GM21447 (cell line): Measurements from ENCODE around the gene GAGE12C.
"Not testable (repeated sequence)": the region's sequence is repeated elsewhere in the genome, so short reads cannot be mapped to it uniquely, and the experiment has no call there.

Source experiments
- ATAC-seq: cut with Tn5 transposase; IDR thresholded peaks from one replicate; pipeline ENCODE4 v1.9.1; 2021; ENCODE audit not compliant: unreplicated experiment

GAGE12C gene

GRCh38 chrX:49531877-49532276 lies at the start of gene GAGE12C:
TSS of gene GAGE12C (plus strand) at chrX:49532177. CDS start at chrX:49533332, 1,155 bp downstream.
- not testable (repeated sequence) for ATAC-seq

DNA sequence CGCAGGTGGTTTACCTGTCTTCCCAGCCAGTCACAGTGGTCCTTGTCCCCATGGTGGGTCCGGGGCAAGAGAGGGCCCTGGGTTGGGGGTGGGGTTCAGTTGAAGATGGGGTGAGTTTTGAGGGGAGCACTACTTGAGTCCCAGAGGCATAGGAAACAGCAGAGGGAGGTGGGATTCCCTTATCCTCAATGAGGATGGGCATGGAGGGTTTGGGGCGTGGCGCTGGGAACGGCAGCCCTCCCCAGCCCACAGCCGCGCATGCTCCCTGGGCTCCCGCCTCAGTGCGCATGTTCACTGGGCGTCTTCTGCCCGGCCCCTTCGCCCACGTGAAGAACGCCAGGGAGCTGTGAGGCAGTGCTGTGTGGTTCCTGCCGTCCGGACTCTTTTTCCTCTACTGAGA lies 9.5 kb downstream of the GAGE12C start, which contains the start of gene GAGE12D:
TSS of gene GAGE12D (plus strand) at position 301 of the 400 bp plus-strand sequence. CDS start 1,155 bp downstream, outside the sequence.
- ATAC-seq, result not testable (repeated sequence)

DNA sequence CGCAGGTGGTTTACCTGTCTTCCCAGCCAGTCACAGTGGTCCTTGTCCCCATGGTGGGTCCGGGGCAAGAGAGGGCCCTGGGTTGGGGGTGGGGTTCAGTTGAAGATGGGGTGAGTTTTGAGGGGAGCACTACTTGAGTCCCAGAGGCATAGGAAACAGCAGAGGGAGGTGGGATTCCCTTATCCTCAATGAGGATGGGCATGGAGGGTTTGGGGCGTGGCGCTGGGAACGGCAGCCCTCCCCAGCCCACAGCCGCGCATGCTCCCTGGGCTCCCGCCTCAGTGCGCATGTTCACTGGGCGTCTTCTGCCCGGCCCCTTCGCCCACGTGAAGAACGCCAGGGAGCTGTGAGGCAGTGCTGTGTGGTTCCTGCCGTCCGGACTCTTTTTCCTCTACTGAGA lies 19.0 kb downstream of the GAGE12C start, which contains the start of gene GAGE12E:
TSS of gene GAGE12E (plus strand) at position 301 of the 400 bp plus-strand sequence. CDS start 1,155 bp downstream, outside the sequence.
- ATAC-seq, result not testable (repeated sequence)

- ATAC-seq, result not testable (repeated sequence)
Observed at GRCh38 chrX:49560542-49560941, 28.6 kb downstream of the GAGE12C start, which contains the start of gene GAGE12F. TSS of gene GAGE12F (plus strand) at chrX:49560842. CDS start at chrX:49561997, 1,155 bp downstream.

DNA sequence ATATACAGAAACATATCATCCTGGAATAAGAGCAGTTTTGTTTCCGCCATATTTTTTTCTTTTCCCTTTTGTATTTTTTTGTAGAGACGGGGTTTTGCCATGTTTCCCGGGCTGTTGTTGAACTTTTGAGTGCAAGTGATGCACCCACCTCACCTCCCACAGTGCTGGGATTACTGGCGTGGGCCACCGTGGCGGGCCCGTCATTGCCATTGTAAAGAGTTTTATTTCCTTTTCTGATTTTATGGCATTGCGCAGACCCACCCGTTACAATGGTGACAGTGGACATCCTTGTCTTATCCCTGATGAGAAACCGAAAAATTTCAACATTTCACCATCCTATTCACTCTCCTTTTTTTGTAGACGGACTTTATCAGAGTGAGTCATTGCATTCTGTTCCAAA lies 36.8 kb downstream of the GAGE12C start:
- ATAC-seq, result not testable (repeated sequence)

DNA sequence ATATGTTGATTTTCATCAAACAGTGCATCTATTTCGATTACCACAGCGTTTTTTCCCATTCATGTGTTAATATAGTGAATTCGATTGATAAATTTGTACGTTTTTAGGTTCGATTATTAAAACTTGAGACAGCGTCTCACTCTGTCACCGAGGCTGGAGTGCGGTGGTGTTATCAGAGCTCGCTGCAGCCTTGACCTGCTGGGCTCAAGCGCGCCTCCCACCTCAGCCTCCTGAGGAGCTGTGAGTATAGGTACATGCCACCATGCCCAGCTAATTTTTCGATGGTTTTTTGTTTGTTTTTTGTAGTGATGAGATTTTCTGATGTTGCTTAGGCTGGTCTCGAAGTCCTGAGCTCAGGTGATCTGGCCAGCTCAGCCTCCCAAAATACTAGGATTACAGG lies 37.2 kb downstream of the GAGE12C start:
- not testable (repeated sequence) for ATAC-seq

DNA sequence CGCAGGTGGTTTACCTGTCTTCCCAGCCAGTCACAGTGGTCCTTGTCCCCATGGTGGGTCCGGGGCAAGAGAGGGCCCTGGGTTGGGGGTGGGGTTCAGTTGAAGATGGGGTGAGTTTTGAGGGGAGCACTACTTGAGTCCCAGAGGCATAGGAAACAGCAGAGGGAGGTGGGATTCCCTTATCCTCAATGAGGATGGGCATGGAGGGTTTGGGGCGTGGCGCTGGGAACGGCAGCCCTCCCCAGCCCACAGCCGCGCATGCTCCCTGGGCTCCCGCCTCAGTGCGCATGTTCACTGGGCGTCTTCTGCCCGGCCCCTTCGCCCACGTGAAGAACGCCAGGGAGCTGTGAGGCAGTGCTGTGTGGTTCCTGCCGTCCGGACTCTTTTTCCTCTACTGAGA lies 38.1 kb downstream of the GAGE12C start, which contains the start of gene GAGE12G:
TSS of gene GAGE12G (plus strand) at position 301 of the 400 bp plus-strand sequence. CDS start 1,155 bp downstream, outside the sequence.
- ATAC-seq, result not testable (repeated sequence)

- not testable (repeated sequence) for ATAC-seq
Observed at GRCh38 chrX:49579649-49580048, 47.7 kb downstream of the GAGE12C start, which contains the start of gene GAGE12H. TSS of gene GAGE12H (plus strand) at chrX:49579949. CDS start at chrX:49581104, 1,155 bp downstream.
